Esophagus squamous epithelium (tissue), 4 donors: ENCODE measurements around the gene WWTR1.

Source experiments
- CTCF ChIP-seq, 6 experiments: fragments of 450-650 bp in 4 of 6; fragments of 200-600 bp in 2 of 6; sonication (generic) in 2 of 6; IDR thresholded peaks; one replicate each; pipeline ENCODE4 v1.5.1; 2016 to 2019; ENCODE audit warnings: antibody characterized with exemption in 6 of 6, mild to moderate bottlenecking in 4 of 6, moderate library complexity in 4 of 6
- POLR2A ChIP-seq, 4 donors: fragments of 450-650 bp; IDR thresholded peaks; one replicate each; pipeline ENCODE4 v1.6.1; 2017; ENCODE audit warnings: antibody characterized with exemption in 4 of 4, mild to moderate bottlenecking in 4 of 4, moderate library complexity in 3 of 4

GRCh38 chr3:149640976-149641728 is 16.7 kb downstream of the WWTR1 start:
- TF ChIP-seq POLR2A (IDR thresholded peaks at IDR 0.05), result no peak
- TF ChIP-seq CTCF (IDR thresholded peaks at IDR 0.05), result no peak
